ENCODE results near the gene WDFY1.

DNA sequence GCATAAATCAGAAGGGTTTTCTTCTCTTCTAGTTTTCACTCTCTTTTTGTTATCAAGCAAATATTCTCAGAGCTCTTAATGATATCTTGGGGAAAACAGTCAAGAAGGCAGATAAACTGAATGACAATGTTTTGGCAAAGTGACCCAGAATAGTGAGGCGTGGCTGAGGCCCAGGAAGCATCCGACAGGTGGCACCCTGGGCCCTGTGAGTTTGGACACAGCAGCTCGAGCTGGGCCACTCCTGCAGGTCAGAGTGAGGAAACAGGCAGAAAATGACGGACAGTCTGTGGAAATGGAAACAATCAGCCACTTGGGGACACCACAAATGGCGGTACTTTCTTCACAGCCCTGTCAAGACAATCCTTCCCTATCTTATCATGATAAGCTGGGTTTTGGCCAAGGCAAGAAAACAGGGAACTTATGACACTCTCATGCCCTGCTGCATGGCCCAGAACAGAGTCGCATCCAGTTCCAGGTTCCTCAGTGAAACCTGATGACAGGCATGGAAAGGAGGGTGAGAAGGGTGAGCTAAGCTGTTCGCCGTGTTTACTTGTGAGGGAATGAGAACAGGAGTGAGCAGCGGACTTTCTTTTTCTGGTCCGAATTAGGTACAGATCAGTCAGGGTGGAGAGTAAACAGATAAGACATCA is 44.2 kb upstream of the WDFY1 start:
- TF ChIP-seq, protein P1, sequence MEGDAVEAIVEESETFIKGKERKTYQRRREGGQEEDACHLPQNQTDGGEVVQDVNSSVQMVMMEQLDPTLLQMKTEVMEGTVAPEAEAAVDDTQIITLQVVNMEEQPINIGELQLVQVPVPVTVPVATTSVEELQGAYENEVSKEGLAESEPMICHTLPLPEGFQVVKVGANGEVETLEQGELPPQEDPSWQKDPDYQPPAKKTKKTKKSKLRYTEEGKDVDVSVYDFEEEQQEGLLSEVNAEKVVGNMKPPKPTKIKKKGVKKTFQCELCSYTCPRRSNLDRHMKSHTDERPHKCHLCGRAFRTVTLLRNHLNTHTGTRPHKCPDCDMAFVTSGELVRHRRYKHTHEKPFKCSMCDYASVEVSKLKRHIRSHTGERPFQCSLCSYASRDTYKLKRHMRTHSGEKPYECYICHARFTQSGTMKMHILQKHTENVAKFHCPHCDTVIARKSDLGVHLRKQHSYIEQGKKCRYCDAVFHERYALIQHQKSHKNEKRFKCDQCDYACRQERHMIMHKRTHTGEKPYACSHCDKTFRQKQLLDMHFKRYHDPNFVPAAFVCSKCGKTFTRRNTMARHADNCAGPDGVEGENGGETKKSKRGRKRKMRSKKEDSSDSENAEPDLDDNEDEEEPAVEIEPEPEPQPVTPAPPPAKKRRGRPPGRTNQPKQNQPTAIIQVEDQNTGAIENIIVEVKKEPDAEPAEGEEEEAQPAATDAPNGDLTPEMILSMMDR (IDR thresholded peaks at IDR 0.05): no peak
- TF ChIP-seq SP1 (CRISPR knock-in tag; conservative IDR thresholded peaks at IDR 0.05): no peak
- TF ChIP-seq, protein P2, sequence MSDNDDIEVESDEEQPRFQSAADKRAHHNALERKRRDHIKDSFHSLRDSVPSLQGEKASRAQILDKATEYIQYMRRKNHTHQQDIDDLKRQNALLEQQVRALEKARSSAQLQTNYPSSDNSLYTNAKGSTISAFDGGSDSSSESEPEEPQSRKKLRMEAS (CRISPR knock-in tag; IDR thresholded peaks at IDR 0.05): no peak
- TF ChIP-seq, protein P3, sequence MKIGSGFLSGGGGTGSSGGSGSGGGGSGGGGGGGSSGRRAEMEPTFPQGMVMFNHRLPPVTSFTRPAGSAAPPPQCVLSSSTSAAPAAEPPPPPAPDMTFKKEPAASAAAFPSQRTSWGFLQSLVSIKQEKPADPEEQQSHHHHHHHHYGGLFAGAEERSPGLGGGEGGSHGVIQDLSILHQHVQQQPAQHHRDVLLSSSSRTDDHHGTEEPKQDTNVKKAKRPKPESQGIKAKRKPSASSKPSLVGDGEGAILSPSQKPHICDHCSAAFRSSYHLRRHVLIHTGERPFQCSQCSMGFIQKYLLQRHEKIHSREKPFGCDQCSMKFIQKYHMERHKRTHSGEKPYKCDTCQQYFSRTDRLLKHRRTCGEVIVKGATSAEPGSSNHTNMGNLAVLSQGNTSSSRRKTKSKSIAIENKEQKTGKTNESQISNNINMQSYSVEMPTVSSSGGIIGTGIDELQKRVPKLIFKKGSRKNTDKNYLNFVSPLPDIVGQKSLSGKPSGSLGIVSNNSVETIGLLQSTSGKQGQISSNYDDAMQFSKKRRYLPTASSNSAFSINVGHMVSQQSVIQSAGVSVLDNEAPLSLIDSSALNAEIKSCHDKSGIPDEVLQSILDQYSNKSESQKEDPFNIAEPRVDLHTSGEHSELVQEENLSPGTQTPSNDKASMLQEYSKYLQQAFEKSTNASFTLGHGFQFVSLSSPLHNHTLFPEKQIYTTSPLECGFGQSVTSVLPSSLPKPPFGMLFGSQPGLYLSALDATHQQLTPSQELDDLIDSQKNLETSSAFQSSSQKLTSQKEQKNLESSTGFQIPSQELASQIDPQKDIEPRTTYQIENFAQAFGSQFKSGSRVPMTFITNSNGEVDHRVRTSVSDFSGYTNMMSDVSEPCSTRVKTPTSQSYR (CRISPR knock-in tag; IDR thresholded peaks at IDR 0.05): no peak
- no peak for TF ChIP-seq RELA (CRISPR knock-in tag; IDR thresholded peaks at IDR 0.05; ENCODE audit: borderline replicate concordance)
- TF ChIP-seq, protein P4, sequence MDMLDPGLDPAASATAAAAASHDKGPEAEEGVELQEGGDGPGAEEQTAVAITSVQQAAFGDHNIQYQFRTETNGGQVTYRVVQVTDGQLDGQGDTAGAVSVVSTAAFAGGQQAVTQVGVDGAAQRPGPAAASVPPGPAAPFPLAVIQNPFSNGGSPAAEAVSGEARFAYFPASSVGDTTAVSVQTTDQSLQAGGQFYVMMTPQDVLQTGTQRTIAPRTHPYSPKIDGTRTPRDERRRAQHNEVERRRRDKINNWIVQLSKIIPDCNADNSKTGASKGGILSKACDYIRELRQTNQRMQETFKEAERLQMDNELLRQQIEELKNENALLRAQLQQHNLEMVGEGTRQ (CRISPR knock-in tag; IDR thresholded peaks at IDR 0.05): no peak
